NCI-H524 treated with DMSO at 0.1 percent for 48 hours (cell line): ENCODE measurements around the gene PRDX6.
"Not testable (repeated sequence)": the region's sequence is repeated elsewhere in the genome, so short reads cannot be mapped to it uniquely, and the experiment has no call there.

ENCODE experiments used
- DNase-seq: peaks from one replicate; lab custom pipeline; 2025; lab: John Stamatoyannopoulos, UW

The PRDX6 gene

DNA sequence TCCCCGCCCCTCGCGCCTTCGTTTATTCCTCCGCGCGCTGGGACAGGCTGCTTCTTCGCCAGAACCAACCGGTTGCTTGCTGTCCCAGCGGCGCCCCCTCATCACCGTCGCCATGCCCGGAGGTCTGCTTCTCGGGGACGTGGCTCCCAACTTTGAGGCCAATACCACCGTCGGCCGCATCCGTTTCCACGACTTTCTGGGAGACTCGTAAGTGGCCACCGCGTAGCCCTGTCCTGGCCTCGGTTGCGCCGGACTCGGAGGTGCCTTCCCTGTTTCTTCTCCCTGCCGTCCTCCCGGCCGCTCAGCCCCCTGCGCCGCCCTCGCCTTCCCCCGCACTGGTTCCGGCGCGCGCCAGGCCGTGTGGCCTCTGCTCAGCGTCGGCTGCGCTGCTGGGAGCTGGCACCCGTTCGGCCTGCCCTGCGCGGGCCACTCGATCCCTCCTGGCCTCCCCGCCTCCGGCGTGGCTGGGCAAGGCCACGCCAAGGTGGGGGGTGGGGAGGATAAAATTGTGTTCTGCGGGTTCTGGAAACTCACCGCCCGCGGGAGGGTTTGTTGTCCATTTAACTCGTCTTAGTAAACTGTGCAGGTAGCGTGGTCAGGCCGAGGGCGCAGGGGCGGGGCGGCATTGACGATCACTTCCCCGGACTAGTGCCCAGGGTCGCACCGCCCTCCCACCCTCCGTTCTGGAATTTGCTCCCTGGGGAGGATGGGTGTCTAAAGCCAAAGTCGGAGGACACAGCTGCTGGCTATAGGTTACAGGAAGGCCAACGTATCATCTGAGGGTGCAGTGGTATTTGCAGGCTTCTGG lies at the start of gene PRDX6:
Gene PRDX6 (plus strand): TSS at position 50 of the 808 bp plus-strand sequence. CDS start 63 bp downstream, at position 113.
- DNase-seq, result no peak

DNA sequence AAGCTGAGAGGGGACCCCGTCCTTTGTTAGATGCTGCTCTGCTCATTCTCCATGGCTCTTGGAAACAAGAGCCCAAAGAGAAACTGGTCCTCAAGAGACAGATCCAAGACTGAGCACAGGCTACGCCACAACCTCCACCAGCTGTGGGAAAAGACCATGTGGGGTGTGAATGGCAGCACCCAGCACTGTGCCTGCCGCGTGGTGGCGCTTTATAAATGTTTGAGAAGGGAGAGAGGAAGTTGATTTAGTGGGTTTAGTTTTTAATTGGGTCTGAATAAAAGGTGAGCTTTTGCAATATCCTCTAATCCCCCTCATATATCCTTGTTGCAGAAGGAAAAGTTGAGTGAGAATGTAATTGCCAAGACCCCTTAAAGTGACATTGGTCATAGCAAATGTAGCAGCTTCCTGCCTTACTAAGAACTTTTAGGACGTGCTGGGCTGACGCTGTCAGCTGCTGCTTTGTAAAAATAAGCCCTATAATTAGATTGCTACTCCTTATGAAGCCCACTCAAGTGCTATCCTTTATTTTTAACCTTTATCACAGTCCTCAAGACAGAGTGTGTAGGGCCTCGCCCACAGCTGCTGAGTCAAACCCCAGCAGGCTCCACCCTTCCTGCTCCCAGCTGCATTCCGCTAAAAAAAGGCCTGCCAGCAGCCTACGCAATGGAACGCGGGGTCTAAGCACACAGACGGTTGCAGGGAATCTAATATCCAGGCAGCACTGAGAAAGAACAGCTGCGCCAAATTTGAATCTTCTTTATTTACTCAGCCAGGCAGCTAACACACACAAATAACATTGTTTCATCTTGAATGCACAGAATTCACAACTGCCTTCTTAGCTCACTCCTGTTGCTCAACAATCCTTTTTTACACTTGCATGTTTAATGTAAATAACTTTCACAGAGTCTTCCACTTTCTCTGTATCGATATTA lies 47.4 kb upstream of the PRDX6 start:
- peak; percentile 5 for DNase-seq

DNA sequence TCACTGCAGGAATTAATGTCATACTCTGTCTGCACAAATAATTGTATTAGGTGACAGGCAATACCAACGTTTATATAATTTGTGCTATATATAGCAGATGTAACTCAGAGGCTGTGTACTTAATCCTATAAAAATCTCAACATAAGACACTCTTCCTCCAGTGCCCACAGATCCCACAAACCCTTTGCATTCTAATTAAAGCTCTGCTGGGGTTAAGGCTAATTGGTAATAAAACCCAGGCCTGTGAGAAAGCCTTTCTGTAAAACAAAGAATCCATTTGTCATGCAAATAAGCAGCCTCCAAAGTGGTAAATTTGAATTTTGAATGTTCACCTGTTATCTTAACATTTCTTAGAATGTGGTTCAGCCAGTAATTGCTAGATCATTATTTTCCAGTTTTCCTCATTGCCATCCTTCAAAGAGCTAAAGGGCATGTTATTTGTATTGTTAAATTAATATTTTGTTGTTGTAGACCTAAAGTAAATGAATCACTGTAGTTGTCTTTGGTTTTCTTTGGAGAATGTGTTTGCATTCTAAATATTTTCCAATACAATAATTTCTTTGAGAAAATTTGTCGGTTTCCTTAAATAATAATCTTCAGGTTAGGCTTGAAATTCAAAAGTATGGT lies 46.3 kb upstream of the PRDX6 start:
- DNase-seq, result no peak

DNA sequence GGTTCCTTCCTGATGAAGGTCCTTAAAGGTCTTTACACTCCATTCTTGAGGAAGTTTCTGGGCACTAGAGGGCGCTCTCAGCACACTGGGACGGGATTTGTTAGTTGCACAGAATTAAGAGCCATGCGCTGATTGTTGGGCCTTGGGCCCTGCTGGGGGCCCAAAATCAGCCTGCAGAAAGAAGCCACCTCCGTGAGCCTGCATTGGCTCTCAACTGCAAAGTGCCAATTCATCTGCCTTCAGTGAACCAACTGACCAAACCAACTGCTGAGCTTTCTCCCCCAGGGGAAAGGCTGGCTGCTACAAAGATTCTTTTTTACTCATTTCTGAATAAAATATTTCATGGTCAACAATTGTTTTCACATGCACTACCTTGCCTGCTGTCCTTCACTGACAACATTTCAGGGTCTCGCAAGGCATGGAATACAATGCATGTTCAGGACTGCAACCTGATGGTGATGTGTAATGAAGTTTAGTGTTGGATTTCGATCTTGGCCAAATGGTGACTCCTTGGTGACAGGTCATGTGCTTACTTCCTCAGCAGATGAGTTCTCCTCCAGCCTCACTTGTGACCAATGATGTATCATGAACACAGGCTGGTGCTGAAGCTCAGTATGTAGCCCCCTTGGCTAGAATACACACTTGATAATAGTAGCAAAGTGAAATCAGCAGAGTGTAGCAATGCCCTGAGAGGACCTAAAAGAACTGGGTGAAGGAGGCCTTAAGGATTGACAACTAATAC lies 45.7 kb upstream of the PRDX6 start:
- DNase-seq, result peak; percentile 40

DNA sequence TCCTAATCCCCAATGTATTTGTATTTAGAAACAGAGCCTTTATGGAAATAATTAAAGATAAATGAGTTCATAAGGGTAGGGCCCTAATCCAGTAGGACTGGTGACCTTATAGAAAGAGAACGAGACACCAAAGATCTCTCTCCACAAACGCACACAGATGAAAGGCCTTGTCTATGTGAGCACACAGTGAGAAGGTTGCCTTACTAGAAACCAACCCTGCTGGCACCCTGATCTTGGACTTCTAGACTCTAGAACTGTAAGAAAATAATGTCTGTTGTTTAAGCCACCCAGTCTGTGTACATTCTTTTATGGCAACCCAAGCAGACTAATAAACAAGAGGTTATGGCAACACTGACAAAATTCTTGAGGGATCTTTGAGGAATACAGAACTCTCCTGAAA lies 44.8 kb upstream of the PRDX6 start:
- no peak for DNase-seq

DNA sequence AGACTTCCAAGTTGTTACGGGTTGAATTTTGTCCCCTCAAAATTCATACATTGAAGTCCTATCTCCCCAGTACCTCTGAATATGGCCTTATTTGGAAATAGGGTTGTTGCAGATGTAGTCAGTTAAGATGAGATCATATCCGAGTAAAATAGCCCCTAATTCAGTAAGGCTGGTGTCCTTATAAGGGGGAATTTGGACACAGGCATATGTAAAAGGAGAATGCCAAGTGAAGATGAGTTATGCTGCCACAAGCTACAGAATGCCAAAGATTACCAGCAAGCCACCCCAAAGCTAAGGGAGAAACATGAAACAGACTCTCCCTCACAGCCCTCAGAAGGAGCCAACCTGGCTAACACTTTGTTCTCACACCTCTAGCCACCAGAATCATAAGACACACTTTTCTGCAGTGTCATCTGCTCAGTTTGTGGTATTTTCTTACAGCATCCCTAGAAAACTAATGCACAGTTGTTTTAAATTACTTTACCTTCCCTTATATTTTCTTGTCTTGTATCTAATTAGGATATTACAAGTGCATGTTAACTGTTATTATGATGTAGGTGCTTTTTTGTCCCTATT lies 43.3 kb upstream of the PRDX6 start:
- DNase-seq, result no peak

DNA sequence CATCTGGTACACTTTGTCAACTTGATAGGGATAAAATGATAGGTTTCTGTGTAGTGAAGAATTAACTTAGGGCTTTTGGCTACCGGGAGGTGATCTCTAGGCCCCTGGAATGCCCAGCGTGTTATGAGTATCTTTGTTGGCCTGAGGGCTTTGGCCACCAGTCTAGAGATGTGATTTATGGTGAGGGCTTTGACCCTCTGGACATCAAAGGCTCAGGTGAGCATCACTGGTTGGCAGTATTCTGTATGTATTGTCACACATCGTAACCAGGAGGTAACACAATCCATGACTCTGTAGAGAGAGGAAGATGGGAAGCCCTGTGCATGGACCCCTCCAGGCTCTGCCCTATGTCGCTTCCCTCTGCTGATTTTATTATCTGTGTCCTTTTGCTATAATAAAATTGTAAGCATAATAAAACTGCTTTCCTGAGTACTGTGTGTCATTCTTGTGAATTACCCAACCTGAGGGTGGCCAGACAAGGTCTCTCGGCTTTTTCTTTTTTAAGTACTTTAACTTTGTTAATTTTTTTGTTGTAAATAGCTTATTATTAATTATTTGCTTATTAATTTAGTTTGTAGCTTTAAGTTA lies 40.2 kb upstream of the PRDX6 start:
- DNase-seq, result no peak

GRCh38 chr1:173438675-173439074 lies 38.5 kb upstream of the PRDX6 start:
- DNase-seq, result no peak

DNA sequence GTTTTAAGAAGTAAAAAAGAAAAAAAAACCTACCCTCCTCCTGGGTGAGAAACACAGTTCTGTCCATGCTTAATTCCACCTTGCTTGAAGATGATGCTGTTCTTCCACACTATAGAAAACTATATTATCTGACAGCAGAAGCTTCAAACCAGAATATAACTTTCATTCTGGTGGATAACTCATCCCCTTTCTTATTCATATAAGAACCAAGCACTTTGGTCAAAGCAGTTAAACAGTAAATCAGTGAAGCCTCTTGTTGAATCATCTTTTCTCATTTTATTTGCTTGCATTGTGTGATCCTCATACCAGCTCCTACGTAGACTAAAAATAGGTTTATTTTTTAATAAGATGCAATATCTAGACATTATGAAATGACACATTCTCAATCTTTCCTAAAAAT lies 36.7 kb upstream of the PRDX6 start:
- no peak for DNase-seq

GRCh38 chr1:173444757-173445156 lies 32.4 kb upstream of the PRDX6 start:
- DNase-seq, result no peak

DNA sequence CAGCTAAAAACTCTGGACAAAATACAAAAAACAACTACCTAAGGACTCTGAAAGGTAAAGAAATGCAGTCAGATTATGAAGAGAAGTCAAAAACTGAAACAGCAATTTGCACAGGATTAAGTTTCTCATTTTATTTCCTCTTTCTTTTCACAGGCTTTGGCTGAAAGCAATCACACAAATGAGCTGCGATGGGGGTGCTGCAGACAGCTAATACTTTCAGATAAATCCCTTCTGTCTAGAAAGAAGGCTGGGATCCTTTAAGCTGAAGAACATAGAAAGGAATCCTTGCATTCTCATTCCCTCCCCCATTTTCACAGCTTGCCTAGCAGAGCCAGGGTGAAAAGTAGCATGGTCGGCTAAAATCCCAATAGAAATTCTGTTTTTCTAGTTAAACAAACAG lies 32.0 kb upstream of the PRDX6 start:
- DNase-seq, result no peak

DNA sequence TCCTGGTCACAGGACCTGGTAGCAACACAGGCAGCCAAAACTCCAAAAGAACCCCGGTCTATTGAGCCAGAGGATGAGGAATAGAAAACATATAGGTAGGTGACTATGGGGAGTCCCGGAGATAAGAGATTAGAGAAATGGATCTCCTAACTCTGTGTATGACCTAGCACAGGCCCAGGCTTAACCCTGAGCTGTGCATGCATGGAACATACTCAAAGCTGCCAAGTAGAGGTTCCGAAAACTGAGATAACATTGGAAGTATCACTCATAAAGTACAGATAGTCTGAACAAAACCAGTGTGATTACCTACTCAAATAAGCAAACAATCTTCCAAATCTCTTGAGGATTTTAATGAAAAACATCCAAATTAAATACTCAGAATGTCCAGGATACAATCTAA lies 31.5 kb upstream of the PRDX6 start:
- DNase-seq, result no peak

DNA sequence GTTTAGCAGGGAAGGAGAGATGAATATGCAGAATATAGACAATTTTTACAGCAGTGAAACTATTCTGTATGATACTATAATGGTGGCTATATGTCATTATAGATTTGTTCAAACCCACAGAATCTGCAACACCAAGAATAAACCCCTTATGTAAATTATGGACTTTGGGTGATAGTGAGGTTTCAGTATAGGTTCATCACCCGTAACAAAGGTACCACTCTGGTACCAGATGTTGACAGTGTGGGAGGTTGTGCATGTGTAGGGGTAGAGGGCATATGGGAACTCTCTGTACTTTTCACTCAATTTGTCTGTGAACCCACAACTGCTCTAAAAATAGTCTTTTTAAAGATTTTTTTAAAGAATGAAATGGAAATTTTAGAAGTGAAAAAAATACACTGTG lies 29.9 kb upstream of the PRDX6 start:
- DNase-seq, result no peak

GRCh38 chr1:173448945-173449344 lies 28.2 kb upstream of the PRDX6 start:
- DNase-seq, result no peak

- no peak for DNase-seq
Observed at GRCh38 chr1:173451981-173452380, 25.2 kb upstream of the PRDX6 start.

DNA sequence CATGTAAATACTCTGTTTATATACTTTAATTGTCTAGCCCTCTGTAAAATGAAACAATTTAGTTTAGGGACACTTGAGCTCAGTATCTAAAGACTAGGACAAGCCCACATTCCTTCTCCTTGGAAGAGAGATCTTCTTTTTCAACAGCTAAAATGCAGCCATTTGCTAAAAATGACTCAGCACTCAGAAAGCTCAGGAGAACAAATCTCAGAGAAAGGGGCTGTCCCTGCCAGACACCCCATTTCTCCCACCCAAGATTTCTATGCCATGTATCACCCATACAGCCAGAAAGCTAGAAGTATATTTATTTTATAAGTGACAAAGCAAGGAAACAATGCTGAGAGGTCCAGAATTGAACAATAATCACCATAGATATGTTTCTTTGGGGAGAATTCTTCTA lies 23.2 kb upstream of the PRDX6 start:
- DNase-seq, result no peak

- no peak for DNase-seq
Observed at GRCh38 chr1:173454966-173455524, 22.1 kb upstream of the PRDX6 start.

GRCh38 chr1:173459885-173460284 lies 17.2 kb upstream of the PRDX6 start:
- DNase-seq, result no peak

DNA sequence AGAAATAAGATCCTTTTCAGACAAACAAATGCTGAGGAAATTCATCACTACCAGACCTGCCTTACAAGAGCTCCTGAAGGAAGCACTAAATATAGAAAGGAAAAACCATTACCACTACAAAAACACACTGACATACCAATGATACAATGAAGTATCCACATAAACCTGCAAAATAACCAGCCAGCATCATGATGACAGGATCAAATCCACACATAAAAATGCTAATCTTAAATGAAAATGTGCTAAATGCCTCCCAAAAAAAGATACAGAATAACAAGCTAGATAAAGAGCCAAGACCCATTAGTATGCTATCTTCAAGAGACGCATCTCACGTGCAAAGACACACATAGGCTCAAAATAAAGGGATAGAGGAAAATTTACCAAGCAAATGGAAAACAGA lies 14.5 kb upstream of the PRDX6 start:
- DNase-seq, result not testable (repeated sequence)

- DNase-seq, result not testable (repeated sequence)
Observed at GRCh38 chr1:173464185-173464584, 12.9 kb upstream of the PRDX6 start.

- no peak for DNase-seq
Observed at GRCh38 chr1:173467426-173467825, 9.7 kb upstream of the PRDX6 start.
